Neural cell (in vitro differentiated cells): ENCODE results near the gene LRRC61. TPM values are rescaled to one million over a fixed set of nuclear protein-coding genes. Genes with fewer than 3 reads are reported as not detected.
A peak's percentile ranks its signal among the peaks of the same experiment; 100 is the strongest.

ENCODE experiments used
- H2AFZ ChIP-seq: fragments of 200-600, 300-800 bp; sonication (generic), shearing (Covaris generic); 2 replicates; pipeline ENCODE4 v1.6.0; 2014; ENCODE audit warnings: low read depth, mild to moderate bottlenecking, antibody characterized with exemption, low read length, moderate library complexity
- H3F3A ChIP-seq: fragments of 200-600 bp; shearing (Covaris generic); 2 replicates; pipeline ENCODE4 v1.6.1; 2016; ENCODE audit warnings: mild to moderate bottlenecking, moderate library complexity, mixed read lengths, antibody characterized with exemption, low read length; ENCODE audit not compliant: insufficient read depth, poor library complexity, severe bottlenecking
- H3K27ac ChIP-seq: fragments of 200-600, 300-800 bp; sonication (generic), shearing (Covaris generic); 2 replicates; pipeline ENCODE4 v1.5.1; 2014; ENCODE audit warnings: mild to moderate bottlenecking, low read length, moderate library complexity
- H3K27me3 ChIP-seq: fragments of 300-800, 200-600 bp; sonication (generic), shearing (Covaris generic); 2 replicates; pipeline ENCODE4 v1.6.0; 2014; ENCODE audit warnings: mild to moderate bottlenecking, low read depth, low read length, moderate library complexity; ENCODE audit not compliant: insufficient read depth
- H3K36me3 ChIP-seq: fragments of 300-800, 200-600 bp; sonication (generic), shearing (Covaris generic); 2 replicates; pipeline ENCODE4 v1.5.1; 2014; ENCODE audit warnings: mild to moderate bottlenecking, antibody characterized with exemption, low read length, moderate library complexity; ENCODE audit not compliant: insufficient read depth
- H3K4me2 ChIP-seq: fragments of 300-800, 200-600 bp; sonication (generic), shearing (Covaris generic); 2 replicates; pipeline ENCODE4 v1.6.0; 2014; ENCODE audit warnings: mild to moderate bottlenecking, low read length
- H3K4me3 ChIP-seq: fragments of 300-800, 200-600 bp; sonication (generic), shearing (Covaris generic); 2 replicates; pipeline ENCODE4 v1.5.1; 2014; ENCODE audit warnings: mild to moderate bottlenecking, low read length, moderate library complexity
- H3K79me2 ChIP-seq: fragments of 200-600 bp; shearing (Covaris generic); replicated peaks from 2 replicates; pipeline ENCODE4 v1.6.0; 2014; ENCODE audit warnings: mild to moderate bottlenecking, low read length, moderate library complexity; ENCODE audit not compliant: insufficient read depth
- H3K9ac ChIP-seq: fragments of 300-800, 200-600 bp; sonication (generic), shearing (Covaris generic); 2 replicates; pipeline ENCODE4 v1.6.1; 2016; ENCODE audit warnings: mild to moderate bottlenecking, low read length, mixed read lengths
- H3K9me2 ChIP-seq: fragments of 200-600 bp; shearing (Covaris generic); 2 replicates; pipeline ENCODE4 v1.6.1; 2016; ENCODE audit warnings: mild to moderate bottlenecking, low read length, mixed read lengths; ENCODE audit not compliant: insufficient read depth
- H3K9me3 ChIP-seq: fragments of 200-600, 300-800 bp; sonication (generic), shearing (Covaris generic); 2 replicates; pipeline ENCODE4 v1.6.1; 2016; ENCODE audit warnings: mild to moderate bottlenecking, mixed run types, low read length, moderate library complexity, mixed read lengths
- H4K20me1 ChIP-seq: fragments of 200-600 bp; shearing (Covaris generic); 2 replicates; pipeline ENCODE4 v1.6.1; 2016; ENCODE audit warnings: mild to moderate bottlenecking, mixed run types; ENCODE audit not compliant: insufficient read depth
- CTCF ChIP-seq: fragments of 450-650 bp; IDR thresholded peaks from 2 replicates; pipeline ENCODE4 v1.5.1; 2014; ENCODE audit warnings: antibody characterized with exemption, mild to moderate bottlenecking, moderate library complexity; ENCODE audit not compliant: poor library complexity, severe bottlenecking
- EP300 ChIP-seq: fragments of 450-650 bp; conservative IDR thresholded peaks from 2 replicates; pipeline ENCODE4 v1.6.1; 2014; ENCODE audit warnings: antibody characterized with exemption, mild to moderate bottlenecking, moderate library complexity; ENCODE audit not compliant: poor library complexity, severe bottlenecking
- EZH2 ChIP-seq: fragments of 200-600, 300-800 bp; shearing (Covaris generic), sonication (generic); IDR thresholded peaks from 2 replicates; pipeline ENCODE4 v1.6.1; 2014; ENCODE audit warnings: antibody characterized with exemption, low read length, borderline replicate concordance, mild to moderate bottlenecking; ENCODE audit not compliant: insufficient read depth, poor library complexity, severe bottlenecking
- MXI1 ChIP-seq: fragments of 450-650 bp; conservative IDR thresholded peaks from 2 replicates; pipeline ENCODE4 v1.6.1; 2014; ENCODE audit warnings: antibody characterized with exemption, mild to moderate bottlenecking; ENCODE audit not compliant: poor library complexity, severe bottlenecking
- POLR2AphosphoS5 ChIP-seq: IDR thresholded peaks from 2 replicates; pipeline ENCODE4 v1.6.1; 2012
- RAD21 ChIP-seq: fragments of 450-650 bp; conservative IDR thresholded peaks from 2 replicates; pipeline ENCODE4 v1.6.1; 2014; ENCODE audit warnings: antibody characterized with exemption, mild to moderate bottlenecking, moderate library complexity
- SMC3 ChIP-seq: fragments of 450-650 bp; conservative IDR thresholded peaks from 2 replicates; pipeline ENCODE4 v1.6.1; 2014; ENCODE audit warnings: antibody characterized with exemption, mild to moderate bottlenecking, moderate library complexity; ENCODE audit not compliant: poor library complexity
- TAF1 ChIP-seq: IDR thresholded peaks from 2 replicates; pipeline ENCODE4 v1.6.1; 2012; ENCODE audit warnings: low read depth
- polyA plus RNA-seq: library from polyadenylated mRNA; depleted of rRNA; stranded (reverse); fragments of >200 nt; gene quantifications from 2 replicates; pipeline ENCODE4 v1.2.3, GENCODE V29; 2014
- TF ChIP-seq, protein P1 (sequence below): IDR thresholded peaks from 2 replicates; pipeline ENCODE4 v1.6.1; 2012; ENCODE audit warnings: borderline replicate concordance

LRRC61 gene
- polyA plus RNA-seq, 1 donor from 2014 or later: 5.0 TPM

GRCh38 chr7:150376560-150376959 lies 53.4 kb downstream of the LRRC61 start:
- Histone ChIP-seq H3K9me3 (no peaks in the 10 kb centered on the region), H4K20me1 (no peaks in the 10 kb centered on the region), H3F3A (peaks cover 4% of the 10 kb centered on the region), H3K36me3 (no peaks in the 10 kb centered on the region), H2AFZ (no peak overlapping the region), H3K27ac (no peak overlapping the region), H3K4me3 (no peak overlapping the region), H3K4me2 (no peak overlapping the region), H3K79me2 (peaks cover 34% of the 10 kb centered on the region), H3K9ac (no peak overlapping the region), H3K9me2 (no peaks in the 10 kb centered on the region), H3K27me3 (no peaks in the 10 kb centered on the region)
- TF ChIP-seq MXI1: no peak
- no peak for TF ChIP-seq TAF1

DNA sequence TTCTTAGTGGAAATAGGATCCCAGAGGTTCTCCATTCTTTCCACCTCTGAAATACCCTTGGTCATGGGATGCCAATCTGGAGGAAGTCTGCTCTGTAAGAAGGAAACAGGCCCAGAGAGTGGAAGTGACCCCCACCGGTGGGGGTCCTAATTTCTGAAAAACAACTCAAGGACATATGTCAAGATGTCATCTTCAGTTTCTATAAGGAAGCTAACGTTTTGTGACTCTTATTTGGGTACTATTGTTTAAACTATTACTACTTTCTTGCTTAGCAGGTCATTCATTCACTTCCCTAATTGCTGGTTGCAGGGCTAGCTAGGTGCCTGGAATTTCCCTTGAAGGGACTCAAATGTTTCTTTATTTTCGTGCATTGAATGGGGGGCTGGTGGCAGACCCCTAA lies 54.0 kb downstream of the LRRC61 start:
- H3K4me2 ChIP-seq: no peak overlapping the region
- H3F3A ChIP-seq: peaks cover 4% of the 10 kb centered on the region
- TF ChIP-seq EP300: no peak
- TF ChIP-seq, protein P1, sequence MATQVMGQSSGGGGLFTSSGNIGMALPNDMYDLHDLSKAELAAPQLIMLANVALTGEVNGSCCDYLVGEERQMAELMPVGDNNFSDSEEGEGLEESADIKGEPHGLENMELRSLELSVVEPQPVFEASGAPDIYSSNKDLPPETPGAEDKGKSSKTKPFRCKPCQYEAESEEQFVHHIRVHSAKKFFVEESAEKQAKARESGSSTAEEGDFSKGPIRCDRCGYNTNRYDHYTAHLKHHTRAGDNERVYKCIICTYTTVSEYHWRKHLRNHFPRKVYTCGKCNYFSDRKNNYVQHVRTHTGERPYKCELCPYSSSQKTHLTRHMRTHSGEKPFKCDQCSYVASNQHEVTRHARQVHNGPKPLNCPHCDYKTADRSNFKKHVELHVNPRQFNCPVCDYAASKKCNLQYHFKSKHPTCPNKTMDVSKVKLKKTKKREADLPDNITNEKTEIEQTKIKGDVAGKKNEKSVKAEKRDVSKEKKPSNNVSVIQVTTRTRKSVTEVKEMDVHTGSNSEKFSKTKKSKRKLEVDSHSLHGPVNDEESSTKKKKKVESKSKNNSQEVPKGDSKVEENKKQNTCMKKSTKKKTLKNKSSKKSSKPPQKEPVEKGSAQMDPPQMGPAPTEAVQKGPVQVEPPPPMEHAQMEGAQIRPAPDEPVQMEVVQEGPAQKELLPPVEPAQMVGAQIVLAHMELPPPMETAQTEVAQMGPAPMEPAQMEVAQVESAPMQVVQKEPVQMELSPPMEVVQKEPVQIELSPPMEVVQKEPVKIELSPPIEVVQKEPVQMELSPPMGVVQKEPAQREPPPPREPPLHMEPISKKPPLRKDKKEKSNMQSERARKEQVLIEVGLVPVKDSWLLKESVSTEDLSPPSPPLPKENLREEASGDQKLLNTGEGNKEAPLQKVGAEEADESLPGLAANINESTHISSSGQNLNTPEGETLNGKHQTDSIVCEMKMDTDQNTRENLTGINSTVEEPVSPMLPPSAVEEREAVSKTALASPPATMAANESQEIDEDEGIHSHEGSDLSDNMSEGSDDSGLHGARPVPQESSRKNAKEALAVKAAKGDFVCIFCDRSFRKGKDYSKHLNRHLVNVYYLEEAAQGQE: no peak
- TF ChIP-seq MXI1: no peak
- no peak for TF ChIP-seq POLR2AphosphoS5
- no peak for TF ChIP-seq RAD21
- TF ChIP-seq SMC3: no peak
- no peak for TF ChIP-seq EZH2
- TF ChIP-seq TAF1: no peak
- TF ChIP-seq CTCF: no peak
- H3K27ac ChIP-seq: no peak overlapping the region
- H2AFZ ChIP-seq: no peak overlapping the region
- H3K27me3 ChIP-seq: no peaks in the 10 kb centered on the region
- H4K20me1 ChIP-seq: no peaks in the 10 kb centered on the region
- no peak overlapping the region for H3K4me3 ChIP-seq
- H3K36me3 ChIP-seq: no peaks in the 10 kb centered on the region
- H3K9ac ChIP-seq: no peak overlapping the region
- peaks cover 40% of the 10 kb centered on the region for H3K79me2 ChIP-seq
- no peaks in the 10 kb centered on the region for H3K9me2 ChIP-seq
- H3K9me3 ChIP-seq: no peaks in the 10 kb centered on the region

GRCh38 chr7:150377635-150378034 lies 54.5 kb downstream of the LRRC61 start:
- no peaks in the 10 kb centered on the region for H4K20me1 ChIP-seq

More at GRCh38 chr7:150377635-150378034, 54.5 kb downstream of the LRRC61 start:
- Histone ChIP-seq H3K79me2 (peaks cover 45% of the 10 kb centered on the region), H3K4me3 (no peak overlapping the region), H3K9me3 (no peaks in the 10 kb centered on the region), H3K9ac (peak overlapping the region; percentile 94), H3K4me2 (no peak overlapping the region), H3K27ac (peak overlapping the region; percentile 90), H3K9me2 (no peaks in the 10 kb centered on the region), H3K36me3 (no peaks in the 10 kb centered on the region), H3F3A (peaks cover 4% of the 10 kb centered on the region), H3K27me3 (no peaks in the 10 kb centered on the region), H2AFZ (no peak overlapping the region)
- TF ChIP-seq, protein P1: no peak
- TF ChIP-seq TAF1: no peak
- no peak for TF ChIP-seq POLR2AphosphoS5
- no peak for TF ChIP-seq MXI1
- no peak for TF ChIP-seq EP300
- TF ChIP-seq EZH2: no peak
- no peak for TF ChIP-seq CTCF
- no peak for TF ChIP-seq SMC3
- TF ChIP-seq RAD21: no peak
